SU-DHL-6 (cell line): Measurements from ENCODE around the gene SCN5A.

ENCODE experiments used
- H2AFZ ChIP-seq: fragments of 200-600 bp; sonication (generic); 2 replicates; pipeline ENCODE4 v1.6.1; 2014; ENCODE audit warnings: low read depth, mild to moderate bottlenecking, moderate library complexity, mixed read lengths, antibody characterized with exemption, low read length; ENCODE audit not compliant: severe bottlenecking
- H3F3A ChIP-seq: fragments of 200-600 bp; shearing (Covaris generic); 2 replicates; pipeline ENCODE4 v1.6.0; 2016; ENCODE audit warnings: antibody characterized with exemption, mild to moderate bottlenecking; ENCODE audit not compliant: insufficient read depth
- H3K27ac ChIP-seq: fragments of 200-600 bp; sonication (generic); 2 replicates; pipeline ENCODE4 v1.5.1; 2016; ENCODE audit warnings: low read depth, mild to moderate bottlenecking, low read length, moderate library complexity, mixed read lengths
- H3K27me3 ChIP-seq: fragments of 200-600 bp; sonication (generic), shearing (Covaris generic); 2 replicates; pipeline ENCODE4 v1.6.0; 2014; ENCODE audit warnings: mild to moderate bottlenecking, low read length
- H3K36me3 ChIP-seq: fragments of 200-600 bp; sonication (generic); 2 replicates; pipeline ENCODE4 v1.6.1; 2014; ENCODE audit warnings: mild to moderate bottlenecking, low read length, mixed read lengths
- H3K4me2 ChIP-seq: fragments of 300-600, 200-600 bp; shearing (Covaris generic), sonication (generic); 2 replicates; pipeline ENCODE4 v1.6.0; 2014; ENCODE audit warnings: low read length, low read depth, mild to moderate bottlenecking; ENCODE audit not compliant: poor library complexity, severe bottlenecking
- H3K4me3 ChIP-seq: fragments of 200-600 bp; sonication (generic); 2 replicates; pipeline ENCODE4 v1.5.1; 2014; ENCODE audit warnings: antibody characterized with exemption, low read length, mild to moderate bottlenecking, mixed read lengths; ENCODE audit not compliant: insufficient read depth, poor library complexity, severe bottlenecking
- H3K79me2 ChIP-seq: fragments of 200-600 bp; sonication (generic); 2 replicates; pipeline ENCODE4 v1.6.1; 2014; ENCODE audit warnings: mild to moderate bottlenecking, low read length, moderate library complexity; ENCODE audit not compliant: insufficient read depth
- H3K9ac ChIP-seq: fragments of 200-600 bp; sonication (generic); 2 replicates; pipeline ENCODE4 v1.7.0; 2014; ENCODE audit warnings: mild to moderate bottlenecking, low read length
- H3K9me2 ChIP-seq: fragments of 200-600 bp; sonication (generic); replicated peaks from 2 replicates; pipeline ENCODE4 v1.6.1; 2014; ENCODE audit warnings: low read length; ENCODE audit not compliant: insufficient read depth
- H3K9me3 ChIP-seq: fragments of 200-600 bp; sonication (generic); 2 replicates; pipeline ENCODE4 v1.6.1; 2014; ENCODE audit warnings: low read length, mixed read lengths; ENCODE audit not compliant: insufficient read depth
- H4K20me1 ChIP-seq: fragments of 200-600 bp; sonication (generic); 2 replicates; pipeline ENCODE4 v1.6.1; 2014; ENCODE audit warnings: low read depth, mild to moderate bottlenecking, antibody characterized with exemption, low read length, moderate library complexity, mixed read lengths
- EZH2phosphoT487 ChIP-seq: fragments of 200-600 bp; sonication (generic), shearing (Covaris generic); conservative IDR thresholded peaks from 2 replicates; pipeline ENCODE4 v1.6.1; 2018; ENCODE audit warnings: mild to moderate bottlenecking, antibody characterized with exemption, low read length, moderate library complexity, mixed read lengths
- TF ChIP-seq, protein P1 (sequence below): fragments of 200-600 bp; sonication (generic); IDR thresholded peaks from one replicate; pipeline ENCODE4 v1.5.1; 2017; ENCODE audit warnings: antibody characterized with exemption, mild to moderate bottlenecking, low read length, moderate library complexity; ENCODE audit not compliant: insufficient read depth, poor library complexity, severe bottlenecking

SCN5A gene

DNA sequence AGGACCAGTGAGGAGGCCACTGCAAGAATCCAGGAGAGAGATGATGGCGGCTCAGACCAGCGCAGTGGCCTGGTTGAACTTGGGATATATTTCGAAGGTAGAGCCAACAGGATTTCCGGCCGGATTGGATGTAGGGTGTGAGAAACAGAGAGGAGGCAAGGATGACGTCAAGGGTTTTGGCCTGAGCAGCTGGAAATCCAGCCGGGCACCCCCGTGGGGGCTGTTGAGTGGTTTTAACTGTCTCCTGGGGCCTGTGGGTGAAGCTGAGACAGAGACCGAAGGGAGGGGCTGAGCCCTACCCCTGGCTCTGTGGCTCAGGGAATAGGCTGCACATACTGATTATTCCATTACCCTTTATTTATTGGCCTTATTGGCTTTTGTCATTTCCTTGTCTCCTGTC is 107.7 kb downstream of the SCN5A start:
- H2AFZ ChIP-seq, result no peak overlapping the region
- no peaks in the 10 kb centered on the region for H3K9me3 ChIP-seq
- H3K27ac ChIP-seq, result no peak overlapping the region
- H3F3A ChIP-seq, result no peaks in the 10 kb centered on the region
- no peak overlapping the region for H3K4me3 ChIP-seq
- H3K9me2 ChIP-seq, result no peaks in the 10 kb centered on the region
- H3K79me2 ChIP-seq, result no peaks in the 10 kb centered on the region
- H4K20me1 ChIP-seq, result no peaks in the 10 kb centered on the region
- no peak overlapping the region for H3K9ac ChIP-seq
- H3K4me2 ChIP-seq, result no peak overlapping the region
- TF ChIP-seq, protein P1, sequence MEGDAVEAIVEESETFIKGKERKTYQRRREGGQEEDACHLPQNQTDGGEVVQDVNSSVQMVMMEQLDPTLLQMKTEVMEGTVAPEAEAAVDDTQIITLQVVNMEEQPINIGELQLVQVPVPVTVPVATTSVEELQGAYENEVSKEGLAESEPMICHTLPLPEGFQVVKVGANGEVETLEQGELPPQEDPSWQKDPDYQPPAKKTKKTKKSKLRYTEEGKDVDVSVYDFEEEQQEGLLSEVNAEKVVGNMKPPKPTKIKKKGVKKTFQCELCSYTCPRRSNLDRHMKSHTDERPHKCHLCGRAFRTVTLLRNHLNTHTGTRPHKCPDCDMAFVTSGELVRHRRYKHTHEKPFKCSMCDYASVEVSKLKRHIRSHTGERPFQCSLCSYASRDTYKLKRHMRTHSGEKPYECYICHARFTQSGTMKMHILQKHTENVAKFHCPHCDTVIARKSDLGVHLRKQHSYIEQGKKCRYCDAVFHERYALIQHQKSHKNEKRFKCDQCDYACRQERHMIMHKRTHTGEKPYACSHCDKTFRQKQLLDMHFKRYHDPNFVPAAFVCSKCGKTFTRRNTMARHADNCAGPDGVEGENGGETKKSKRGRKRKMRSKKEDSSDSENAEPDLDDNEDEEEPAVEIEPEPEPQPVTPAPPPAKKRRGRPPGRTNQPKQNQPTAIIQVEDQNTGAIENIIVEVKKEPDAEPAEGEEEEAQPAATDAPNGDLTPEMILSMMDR, result no peak
- TF ChIP-seq EZH2phosphoT487, result no peak
- H3K27me3 ChIP-seq, result no peaks in the 10 kb centered on the region
- no peaks in the 10 kb centered on the region for H3K36me3 ChIP-seq

GRCh38 chr3:38538773-38539353 is 110.6 kb downstream of the SCN5A start:
- H3F3A ChIP-seq, result no peaks in the 10 kb centered on the region
- H2AFZ ChIP-seq, result no peak overlapping the region
- no peak overlapping the region for H3K4me2 ChIP-seq
- no peaks in the 10 kb centered on the region for H3K9me2 ChIP-seq
- H3K4me3 ChIP-seq, result no peak overlapping the region
- no peaks in the 10 kb centered on the region for H4K20me1 ChIP-seq
- no peaks in the 10 kb centered on the region for H3K9me3 ChIP-seq
- no peaks in the 10 kb centered on the region for H3K79me2 ChIP-seq
- no peaks in the 10 kb centered on the region for H3K36me3 ChIP-seq
- no peak overlapping the region for H3K9ac ChIP-seq
- H3K27me3 ChIP-seq, result no peaks in the 10 kb centered on the region
- H3K27ac ChIP-seq, result no peak overlapping the region
- TF ChIP-seq, protein P1, result no peak
- TF ChIP-seq EZH2phosphoT487, result no peak

GRCh38 chr3:38536671-38537070 is 112.8 kb downstream of the SCN5A start:
- Histone ChIP-seq H3K27me3 (no peaks in the 10 kb centered on the region), H3K36me3 (no peaks in the 10 kb centered on the region), H3K27ac (no peak overlapping the region), H3K4me2 (no peak overlapping the region), H3K4me3 (no peak overlapping the region), H2AFZ (no peak overlapping the region), H4K20me1 (no peaks in the 10 kb centered on the region), H3K9me2 (no peaks in the 10 kb centered on the region), H3K9ac (no peak overlapping the region), H3F3A (no peaks in the 10 kb centered on the region), H3K79me2 (no peaks in the 10 kb centered on the region), H3K9me3 (no peaks in the 10 kb centered on the region)
- TF ChIP-seq, protein P1, result no peak
- TF ChIP-seq EZH2phosphoT487, result no peak
